ENCODE data around the gene HSPB6. TPM values are rescaled to one million over a fixed set of nuclear protein-coding genes. Genes with fewer than 3 reads are reported as not detected.

Gene HSPB6
- total RNA-seq, 1 experiment from 2014 or later, result 0.93 TPM

- TF ChIP-seq YY1 (IDR thresholded peaks at IDR 0.05; ENCODE audit: extremely low read depth, insufficient replicate concordance, low read depth, low read length) (no peak), MAX (IDR thresholded peaks at IDR 0.05) (no peak), TCF7L2 (IDR thresholded peaks at IDR 0.05; ENCODE audit: borderline replicate concordance, extremely low read depth, insufficient read depth, insufficient read length) (no peak), SP1 (IDR thresholded peaks at IDR 0.05; ENCODE audit: low read depth) (no peak), JUND (IDR thresholded peaks at IDR 0.05) (no peak), SIN3A (IDR thresholded peaks at IDR 0.05; ENCODE audit: low read depth) (no peak), ZNF274 (IDR thresholded peaks at IDR 0.05; ENCODE audit: low read depth, low read length) (no peak), CBX3 (IDR thresholded peaks at IDR 0.05; ENCODE audit: low read depth) (no peak), POLR2A (IDR thresholded peaks at IDR 0.05; ENCODE audit: borderline replicate concordance, extremely low read depth, insufficient read depth, insufficient read length) (no peak), ZFX (IDR thresholded peaks at IDR 0.05) (no peak), EZH2phosphoT487 (IDR thresholded peaks at IDR 0.05; ENCODE audit: borderline replicate concordance) (no peak), CTCF (IDR thresholded peaks at IDR 0.05 in 2 of 3, conservative IDR thresholded peaks at IDR 0.05 in 1 of 3; ENCODE audit: borderline replicate concordance in 1 of 3, insufficient read depth in 1 of 3, low read depth in 2 of 3, low read length in 2 of 3) (no peak), SRF (IDR thresholded peaks at IDR 0.05; ENCODE audit: low read depth) (no peak), CEBPB (IDR thresholded peaks at IDR 0.05; ENCODE audit: low read depth) (no peak), FOSL1 (IDR thresholded peaks at IDR 0.05; ENCODE audit: low read depth) (no peak), ATF3 (IDR thresholded peaks at IDR 0.05) (no peak), RAD21 (IDR thresholded peaks at IDR 0.05; ENCODE audit: low read depth) (no peak), REST (IDR thresholded peaks at IDR 0.05; ENCODE audit: low read depth) (no peak)
- H3K9ac ChIP-seq (ENCODE audit: low read length), result peak overlapping the region; percentile 51
- peak overlapping the region; percentile 77 for H3K4me2 ChIP-seq (ENCODE audit: low read length)
- ChIA-PET CTCF (no interaction called here), RAD21 (ENCODE audit: low non-redundant PET in 1 of 2, low total read pairs in 2 of 2, uncharacterized antibody in 2 of 2, unreplicated experiment in 2 of 2) (no interaction called here), POLR2A (no interaction called here)
- H3K4me1 ChIP-seq (ENCODE audit: control insufficient read depth in 1 of 2, insufficient read depth in 2 of 2, low read length in 2 of 2), result peaks cover 9 to 16% of the 10 kb centered on the region in 2 experiments; a peak in 3 of 4 replicates
- intact Hi-C loops (cut with micrococcal nuclease), result no loop called here
- H3K9me2 ChIP-seq (ENCODE audit: insufficient read depth), result no peaks in the 10 kb centered on the region
- H3K27ac ChIP-seq (ENCODE audit: low read depth, low read length), result no peak overlapping the region
- H2AFZ ChIP-seq (ENCODE audit: low read depth, low read length, poor library complexity, severe bottlenecking), result no peak overlapping the region
- H3K9me3 ChIP-seq (ENCODE audit: control insufficient read depth in 1 of 2, insufficient read depth in 1 of 2, low read depth in 1 of 2, low read length in 2 of 2), result no peaks in the 10 kb centered on the region
- H3K4me3 ChIP-seq (replicated peaks in 1 of 2; ENCODE audit: low read depth in 1 of 2, low read length in 2 of 2), result peak overlapping the region; percentile 65 to 67
- H4K20me1 ChIP-seq (ENCODE audit: insufficient read depth), result no peaks in the 10 kb centered on the region
- ATAC-seq (no peak), DNase-seq (ENCODE audit: low read depth, low spot score) (no peak)
- H3K36me3 ChIP-seq (ENCODE audit: control insufficient read depth in 1 of 2, insufficient read depth in 2 of 2, low read length in 2 of 2), result peaks cover 0 to 2% of the 10 kb centered on the region in 2 experiments; a peak in 1 of 4 replicates
- H3K27me3 ChIP-seq (ENCODE audit: insufficient read depth, low read length), result no peaks in the 10 kb centered on the region
- H3K79me2 ChIP-seq (ENCODE audit: insufficient read depth, low read length), result 0 out of 2 replicates have a peak, but pooled peaks cover 3% of the 10 kb centered on the region
- BruUV-seq (replicated peaks), result TSS peak; percentile 61
Observed at GRCh38 chr19:35776102-35776788, 19.4 kb upstream of the HSPB6 start.
